ENCODE measurements around the gene RPRML.
A peak's percentile ranks its signal among the peaks of the same experiment; 100 is the strongest.
"Not testable (repeated sequence)": the region's sequence is repeated elsewhere in the genome, so short reads cannot be mapped to it uniquely, and the experiment has no call there.

RPRML gene

DNA sequence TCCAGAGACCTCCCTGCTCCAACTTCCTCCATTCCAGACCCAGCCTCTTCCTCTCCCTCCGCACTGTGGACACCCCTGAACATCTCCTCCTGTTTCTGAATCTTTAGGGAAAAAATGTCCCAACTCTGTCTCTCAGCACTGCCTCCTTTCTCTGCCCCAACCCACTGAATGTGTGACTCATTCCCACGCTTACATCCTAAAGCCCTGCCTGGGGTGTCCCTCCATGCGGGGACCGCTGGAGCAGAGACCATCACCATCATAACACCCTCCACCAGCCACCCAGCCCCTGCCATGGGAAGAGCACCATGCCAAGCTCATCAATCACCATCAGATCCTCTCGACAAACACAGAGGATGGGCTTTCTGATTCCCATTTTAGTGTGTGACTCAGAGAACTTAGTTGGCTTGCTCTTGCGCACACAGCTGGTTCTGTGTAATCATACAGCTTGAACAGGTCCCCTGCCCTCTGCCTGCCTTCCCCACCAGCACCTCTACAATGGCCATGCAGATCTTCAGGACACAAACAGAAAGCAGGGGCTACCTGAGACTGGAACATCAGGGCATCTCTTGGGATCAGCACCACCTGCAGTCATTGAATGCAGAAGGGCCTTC is 10.7 kb downstream of the RPRML start:
- no peak for DNase-seq (ENCODE audit: low spot score in 2 of 2)

DNA sequence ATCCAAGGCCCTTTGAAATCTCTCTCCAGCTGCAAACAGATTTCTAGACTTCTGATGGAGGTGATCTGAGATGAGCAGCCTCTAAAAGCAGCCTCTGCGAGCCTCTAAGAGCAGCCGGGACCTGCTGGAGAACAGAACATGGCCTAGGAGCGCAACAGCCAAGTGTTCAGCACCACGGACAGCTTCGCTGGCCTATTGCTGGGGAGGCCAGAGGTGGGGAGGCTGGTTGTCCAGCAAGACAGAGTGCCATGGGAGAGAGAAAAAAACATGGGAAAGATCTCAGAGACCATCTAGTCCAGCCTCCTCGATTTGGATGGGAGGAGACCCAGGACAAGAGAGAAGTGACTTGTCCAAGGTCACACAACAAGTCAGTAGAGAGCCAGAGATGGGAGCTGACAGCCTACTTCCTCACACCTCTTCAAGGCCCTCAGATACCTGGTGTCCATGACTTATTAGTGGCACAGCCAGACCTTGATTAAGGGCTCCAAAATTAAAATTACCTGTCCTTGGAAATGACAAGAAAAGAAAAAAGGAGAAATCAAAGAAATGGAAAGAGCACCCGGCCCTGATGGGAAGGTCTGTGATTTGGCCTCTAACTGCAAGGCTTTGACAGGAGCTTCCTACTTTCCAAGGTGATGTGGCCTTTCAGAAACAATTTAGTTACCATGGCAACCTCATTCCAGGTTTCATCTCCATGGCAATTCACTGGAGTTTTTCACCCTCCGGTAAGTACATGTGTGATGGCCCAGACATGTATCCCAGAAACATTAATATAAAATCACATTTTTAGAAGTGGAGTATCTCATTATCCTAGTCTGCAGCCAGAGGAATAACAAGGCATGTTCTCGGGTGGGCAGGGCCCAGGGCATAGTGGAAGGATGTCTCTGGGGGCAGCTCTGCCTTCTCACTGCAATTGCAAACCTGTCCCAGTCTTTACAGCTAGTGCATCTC is 14.5 kb downstream of the RPRML start:
- H3K9me3 ChIP-seq: no peaks in the 10 kb centered on the region
- H3K4me3 ChIP-seq: no peak overlapping the region
- in situ Hi-C loops (cut with MboI; ENCODE audit: low sequenced_read_pairs): no loop called here
- no peaks in the 10 kb centered on the region for H3K4me1 ChIP-seq
- H3K36me3 ChIP-seq (replicated peaks): no peaks in the 10 kb centered on the region
- peak in 1 of 2 experiments; percentile 61 for DNase-seq (ENCODE audit: low spot score in 2 of 2)
- peaks cover 10% of the 10 kb centered on the region; the same call in 1 of the 2 replicates for H3K27me3 ChIP-seq (ENCODE audit: low read depth)

More for the DNA sequence above, 10.7 kb downstream of the RPRML start:
- H3K4me1 ChIP-seq: no peaks in the 10 kb centered on the region
- H3K4me3 ChIP-seq: no peak overlapping the region
- in situ Hi-C loops (cut with MboI; ENCODE audit: low sequenced_read_pairs): no loop called here
- peaks cover 7% of the 10 kb centered on the region; the same call in 1 of the 2 replicates for H3K27me3 ChIP-seq (ENCODE audit: low read depth)
- no peaks in the 10 kb centered on the region for H3K9me3 ChIP-seq
- no peaks in the 10 kb centered on the region for H3K36me3 ChIP-seq (replicated peaks)

DNA sequence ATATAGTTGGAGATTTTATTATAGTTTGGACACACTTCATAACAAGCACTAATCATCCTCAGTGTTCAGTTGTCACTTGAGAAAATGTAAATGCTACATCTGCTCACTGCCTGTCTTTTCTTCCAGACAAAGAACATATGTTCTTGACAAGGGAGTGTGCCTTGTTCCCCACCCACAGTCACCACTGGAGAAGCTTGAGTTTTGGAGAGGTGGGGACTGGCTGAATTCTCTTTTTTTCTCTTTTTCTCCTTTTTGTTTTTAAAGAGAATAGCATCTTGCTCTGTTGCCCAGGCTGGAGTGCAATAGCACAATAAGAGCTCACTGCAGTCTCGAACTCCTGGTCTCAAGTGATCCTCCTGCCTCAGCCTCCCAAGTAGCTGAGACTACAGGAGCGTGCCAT is 15.5 kb downstream of the RPRML start:
- in situ Hi-C loops (cut with MboI; ENCODE audit: low sequenced_read_pairs): no loop called here
- DNase-seq (ENCODE audit: low spot score in 2 of 2): no peak
- Histone ChIP-seq H3K9me3 (no peaks in the 10 kb centered on the region), H3K27me3 (ENCODE audit: low read depth) (peaks cover 10% of the 10 kb centered on the region; the same call in 1 of the 2 replicates), H3K36me3 (replicated peaks) (no peaks in the 10 kb centered on the region), H3K4me3 (no peak overlapping the region), H3K4me1 (no peaks in the 10 kb centered on the region)

DNA sequence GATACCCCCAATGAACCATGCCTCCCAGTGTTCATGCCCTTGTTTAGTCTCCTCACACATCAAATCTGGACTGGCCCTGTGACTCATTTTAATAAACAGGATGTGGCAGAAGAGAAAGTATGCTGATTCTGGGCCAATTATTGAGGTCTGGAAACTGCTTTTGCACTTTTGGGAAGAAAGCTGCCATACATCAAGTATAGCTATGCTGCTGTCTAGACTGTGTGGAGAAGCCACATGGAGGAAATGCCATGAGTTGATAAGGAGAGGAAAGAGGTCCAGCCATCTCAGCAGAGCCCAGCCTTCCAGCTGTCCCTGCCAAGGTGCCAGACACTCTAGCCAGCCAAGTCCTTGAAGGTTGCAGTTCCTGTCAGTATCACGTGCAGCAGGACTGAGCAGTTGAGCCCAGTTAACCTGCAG is 16.7 kb downstream of the RPRML start:
- in situ Hi-C loops (cut with MboI; ENCODE audit: low sequenced_read_pairs): no loop called here
- no peak overlapping the region for H3K4me3 ChIP-seq
- no peaks in the 10 kb centered on the region for H3K4me1 ChIP-seq
- peaks cover 8% of the 10 kb centered on the region; the same call in 1 of the 2 replicates for H3K27me3 ChIP-seq (ENCODE audit: low read depth)
- no peak for DNase-seq (ENCODE audit: low spot score in 2 of 2)
- no peaks in the 10 kb centered on the region for H3K36me3 ChIP-seq (replicated peaks)
- H3K9me3 ChIP-seq: no peaks in the 10 kb centered on the region

DNA sequence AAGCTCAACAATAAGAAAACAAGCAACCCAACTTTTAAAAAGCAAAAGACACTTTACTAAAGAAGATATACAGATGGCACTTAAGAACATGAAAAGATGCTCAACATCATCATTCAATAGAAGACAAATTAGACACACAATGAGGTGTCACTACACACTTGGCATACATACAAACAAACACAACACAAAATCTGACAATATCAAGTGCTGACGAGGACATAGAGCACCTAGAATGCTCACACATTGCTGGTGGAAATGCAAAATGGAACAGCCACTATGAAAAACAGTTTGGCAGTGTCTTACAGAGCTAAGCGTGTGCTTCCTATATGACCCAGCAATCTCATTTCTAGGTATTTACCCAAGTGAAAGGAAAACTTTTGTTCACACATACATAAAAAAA is 18.9 kb downstream of the RPRML start:
- Histone ChIP-seq H3K9me3 (no peaks in the 10 kb centered on the region), H3K4me3 (no peak overlapping the region), H3K27me3 (ENCODE audit: low read depth) (peaks cover 5% of the 10 kb centered on the region; the same call in 1 of the 2 replicates), H3K4me1 (no peaks in the 10 kb centered on the region), H3K36me3 (replicated peaks) (no peaks in the 10 kb centered on the region)
- DNase-seq (ENCODE audit: low spot score in 2 of 2): no peak
- in situ Hi-C loops (cut with MboI; ENCODE audit: low sequenced_read_pairs): no loop called here

DNA sequence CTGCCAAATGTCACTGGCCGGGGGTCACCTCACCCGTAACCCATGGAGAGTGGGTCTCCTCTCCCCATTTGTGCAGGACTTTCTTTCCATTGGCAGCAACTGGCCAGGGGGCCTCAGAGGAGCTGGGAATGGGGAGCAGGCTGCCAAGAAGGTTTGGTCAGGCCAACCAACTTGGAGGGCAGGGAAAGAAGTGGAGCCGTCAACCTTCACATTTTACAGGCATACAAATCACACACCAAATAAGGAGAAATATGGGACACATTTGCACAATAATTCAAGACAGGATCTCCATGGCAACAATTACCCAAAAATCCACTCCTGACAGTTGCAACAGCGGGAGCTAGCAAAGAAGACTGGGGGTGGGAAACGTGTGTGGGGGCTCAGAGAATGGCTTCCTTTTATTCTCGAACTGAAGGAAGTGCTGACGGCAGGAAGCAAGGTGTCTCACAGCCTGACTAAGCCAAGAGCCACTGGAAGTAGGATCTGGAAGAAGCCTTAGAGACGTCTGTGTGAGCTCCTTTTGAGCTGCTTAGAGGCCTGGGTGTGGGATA is 20.9 kb downstream of the RPRML start:
- Histone ChIP-seq H3K27me3 (ENCODE audit: low read depth) (peaks cover 10% of the 10 kb centered on the region), H3K4me3 (no peak overlapping the region), H3K9me3 (no peaks in the 10 kb centered on the region), H3K4me1 (no peaks in the 10 kb centered on the region), H3K36me3 (replicated peaks) (no peaks in the 10 kb centered on the region)
- no peak for DNase-seq (ENCODE audit: low spot score in 2 of 2)
- in situ Hi-C loops (cut with MboI; ENCODE audit: low sequenced_read_pairs): no loop called here

DNA sequence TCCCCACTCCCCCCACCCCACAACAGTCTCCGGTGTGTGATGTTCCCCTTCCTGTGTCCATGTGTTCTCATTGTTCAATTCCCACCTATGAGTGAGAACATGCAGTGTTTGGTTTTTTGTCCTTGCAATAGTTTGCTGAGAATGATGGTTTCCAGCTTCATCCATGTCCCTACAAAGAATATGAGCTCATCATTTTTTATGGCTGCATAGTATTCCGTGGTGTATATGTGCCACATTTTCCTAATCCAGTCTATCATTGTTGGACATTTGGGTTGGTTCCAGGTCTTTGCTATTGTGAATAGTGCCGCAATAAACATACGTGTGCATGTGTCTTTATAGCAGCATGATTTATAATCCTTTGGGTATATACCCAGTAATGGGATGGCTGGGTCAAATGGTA is 25.9 kb downstream of the RPRML start:
- H3K9me3 ChIP-seq; H3K36me3 ChIP-seq (replicated peaks); H3K4me3 ChIP-seq; H3K27me3 ChIP-seq (ENCODE audit: low read depth); DNase-seq (ENCODE audit: low spot score in 2 of 2); H3K4me1 ChIP-seq; in situ Hi-C loops (cut with MboI; ENCODE audit: low sequenced_read_pairs): not testable (repeated sequence)

DNA sequence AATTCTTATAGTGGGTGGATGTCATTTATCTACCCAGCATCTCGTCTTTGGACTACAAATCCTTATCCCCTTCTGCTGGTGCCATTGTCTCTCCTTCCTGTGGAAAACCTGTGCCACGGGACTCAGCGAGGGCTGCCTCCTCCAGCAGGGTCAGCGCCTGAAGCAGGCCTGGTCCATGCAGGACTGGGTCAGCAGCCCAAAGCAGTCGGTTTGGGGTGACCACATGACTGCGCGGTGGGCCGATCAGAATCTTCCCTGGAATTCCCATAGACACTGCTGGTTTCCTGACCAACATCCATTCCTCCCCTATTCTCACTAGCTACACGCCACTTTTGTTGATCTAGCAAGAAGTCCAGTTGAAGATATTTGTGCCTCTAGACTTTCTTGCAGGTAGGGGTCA is 26.9 kb downstream of the RPRML start:
- Histone ChIP-seq H3K4me3 (no peak overlapping the region), H3K36me3 (replicated peaks) (no peaks in the 10 kb centered on the region), H3K27me3 (ENCODE audit: low read depth) (peaks cover 5% of the 10 kb centered on the region; the same call in 1 of the 2 replicates), H3K9me3 (no peaks in the 10 kb centered on the region), H3K4me1 (no peaks in the 10 kb centered on the region)
- no peak for DNase-seq (ENCODE audit: low spot score in 2 of 2)
- in situ Hi-C loops (cut with MboI; ENCODE audit: low sequenced_read_pairs): no loop called here

DNA sequence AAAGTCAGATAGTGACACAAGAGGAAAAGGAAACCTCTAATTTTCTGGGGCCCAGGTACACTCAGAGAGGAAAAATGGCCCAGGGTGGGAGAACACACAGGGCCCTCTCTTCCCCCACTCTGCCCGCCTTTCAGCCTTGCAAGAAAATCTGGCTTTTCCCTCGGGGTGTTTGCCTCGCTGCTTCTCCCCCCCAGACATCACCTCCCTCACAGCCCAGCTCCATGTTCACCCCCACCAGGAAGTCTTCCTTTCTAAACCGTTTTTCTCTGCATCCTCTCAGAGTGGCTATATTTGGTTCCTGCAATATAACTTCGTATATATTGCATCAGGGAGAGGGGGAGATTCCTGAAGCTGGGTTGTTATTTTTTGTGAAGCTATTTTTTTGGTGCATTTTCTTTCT is 27.3 kb downstream of the RPRML start:
- DNase-seq (ENCODE audit: low spot score in 2 of 2): no peak

DNA sequence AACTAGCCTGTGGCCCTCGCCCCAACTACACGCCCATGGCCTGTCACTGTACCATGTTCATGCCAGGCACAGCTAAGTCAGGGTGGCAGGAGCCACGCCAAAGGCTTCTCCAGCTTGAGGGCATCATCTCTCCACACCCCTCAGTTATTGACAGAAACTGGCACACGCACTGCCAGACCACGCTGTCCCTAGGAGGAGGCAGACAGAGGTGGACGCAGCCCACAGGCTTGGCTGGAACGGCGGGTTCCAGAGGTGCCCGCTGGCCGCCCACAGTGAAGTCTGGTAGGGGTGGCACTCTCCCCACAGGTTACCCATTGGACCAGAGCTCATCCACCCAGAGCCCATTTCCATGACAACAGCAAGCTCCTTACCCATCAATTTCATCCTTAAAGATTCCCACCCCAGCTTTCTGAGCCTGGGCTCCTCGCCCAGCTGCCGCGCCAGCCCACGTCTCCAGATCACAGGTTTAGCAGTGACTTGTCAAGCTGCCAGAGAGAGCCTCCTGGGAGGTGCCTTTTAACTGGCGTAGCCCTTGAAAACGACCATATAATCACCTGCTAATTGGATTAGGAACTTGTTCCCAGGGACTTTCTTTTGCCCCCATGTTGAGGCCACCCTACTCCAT is 27.9 kb downstream of the RPRML start:
- peak in 1 of 2 experiments; percentile 54 for DNase-seq (ENCODE audit: low spot score in 2 of 2)

More for the DNA sequence above, 27.3 kb downstream of the RPRML start:
- Histone ChIP-seq H3K36me3 (replicated peaks) (no peaks in the 10 kb centered on the region), H3K9me3 (no peaks in the 10 kb centered on the region), H3K4me1 (no peaks in the 10 kb centered on the region), H3K4me3 (no peak overlapping the region), H3K27me3 (ENCODE audit: low read depth) (peaks cover 5% of the 10 kb centered on the region; the same call in 1 of the 2 replicates)
- in situ Hi-C loops (cut with MboI; ENCODE audit: low sequenced_read_pairs): no loop called here

DNA sequence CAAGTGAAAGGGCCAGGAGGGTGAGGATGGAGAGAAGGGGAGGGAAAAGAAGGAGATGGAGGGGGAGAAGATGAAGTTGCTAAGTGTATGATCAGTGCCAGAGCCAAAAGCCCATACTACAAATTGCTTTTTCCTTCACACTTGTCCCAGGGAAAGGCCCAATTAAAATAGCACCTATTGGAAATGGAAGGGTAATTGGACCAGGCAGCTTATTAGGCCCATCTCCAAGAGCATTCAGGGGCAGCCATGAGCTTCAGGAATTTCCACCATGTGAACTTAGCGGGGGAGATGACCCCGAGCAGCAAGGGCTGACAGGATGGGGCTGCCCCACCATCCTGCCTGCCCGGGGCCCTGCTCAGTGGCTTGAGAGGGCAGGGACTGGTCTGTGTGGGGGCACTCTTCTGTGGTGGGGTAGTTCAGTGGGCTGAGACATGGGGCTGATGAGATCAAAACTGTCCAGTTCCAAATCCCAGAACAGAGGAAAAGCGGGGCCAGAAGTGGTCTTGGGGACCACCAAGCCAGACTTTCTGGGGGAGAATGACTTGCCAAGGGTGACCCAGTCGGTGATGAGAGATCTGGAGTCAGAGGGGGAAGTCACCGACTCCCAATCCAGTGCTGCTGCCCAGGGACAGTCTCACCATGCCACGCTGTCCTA is 28.6 kb downstream of the RPRML start:
- no peak overlapping the region for H3K4me3 ChIP-seq
- H3K36me3 ChIP-seq (replicated peaks): no peaks in the 10 kb centered on the region
- no peaks in the 10 kb centered on the region for H3K9me3 ChIP-seq
- no peak for DNase-seq (ENCODE audit: low spot score in 2 of 2)
- H3K27me3 ChIP-seq (ENCODE audit: low read depth): peaks cover 5% of the 10 kb centered on the region; the same call in 1 of the 2 replicates
- in situ Hi-C loops (cut with MboI; ENCODE audit: low sequenced_read_pairs): no loop called here
- H3K4me1 ChIP-seq: no peaks in the 10 kb centered on the region

More for the DNA sequence above, 27.9 kb downstream of the RPRML start:
- in situ Hi-C loops (cut with MboI; ENCODE audit: low sequenced_read_pairs): no loop called here
- Histone ChIP-seq H3K36me3 (replicated peaks) (no peaks in the 10 kb centered on the region), H3K4me3 (no peak overlapping the region), H3K4me1 (no peaks in the 10 kb centered on the region), H3K9me3 (no peaks in the 10 kb centered on the region), H3K27me3 (ENCODE audit: low read depth) (peaks cover 5% of the 10 kb centered on the region; the same call in 1 of the 2 replicates)

DNA sequence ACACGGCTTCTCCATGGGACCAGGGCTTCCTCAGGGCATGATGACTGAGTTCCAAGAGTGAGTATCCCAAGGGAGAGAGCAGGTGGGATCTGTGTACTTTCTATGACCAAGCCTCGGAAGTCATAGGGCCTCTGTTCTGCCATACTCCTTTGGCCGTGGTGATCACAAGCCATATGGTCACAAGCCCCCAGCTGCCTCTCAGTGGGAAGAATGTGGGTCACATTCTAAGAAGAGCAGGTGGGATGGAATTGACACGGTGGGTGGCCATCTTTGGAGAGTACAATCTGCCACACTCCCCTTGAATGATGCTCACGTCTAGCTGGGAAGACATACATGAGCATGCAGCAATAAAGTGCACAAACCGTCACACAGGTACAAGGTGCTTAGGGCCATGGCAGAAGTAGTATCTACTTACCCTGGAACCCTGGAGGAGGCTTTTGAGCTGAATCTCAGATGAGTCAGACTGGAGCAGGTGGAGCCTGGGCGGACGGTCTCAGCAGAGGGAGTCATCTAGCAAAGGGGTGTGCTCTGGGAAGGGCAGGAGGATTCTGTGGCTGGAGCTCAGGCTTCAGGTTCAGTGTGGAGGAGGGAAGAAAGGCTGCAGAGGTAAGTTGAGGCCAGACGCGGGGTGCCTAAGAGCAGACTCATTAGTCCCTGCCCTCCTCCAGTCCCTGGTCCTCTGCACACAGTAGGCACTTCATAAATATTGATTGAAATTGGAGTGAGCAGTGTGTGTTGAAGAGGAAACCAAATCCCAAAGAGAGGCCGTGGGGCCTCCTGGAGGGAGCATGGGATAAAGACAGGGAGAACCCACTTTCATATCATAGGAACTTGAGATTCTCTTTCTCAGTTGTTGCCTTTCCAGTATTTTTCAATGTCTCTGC is 29.5 kb downstream of the RPRML start:
- in situ Hi-C loops (cut with MboI; ENCODE audit: low sequenced_read_pairs): no loop called here
- H3K27me3 ChIP-seq (ENCODE audit: low read depth): peaks cover 3% of the 10 kb centered on the region; the same call in 1 of the 2 replicates
- no peaks in the 10 kb centered on the region for H3K4me1 ChIP-seq
- H3K4me3 ChIP-seq: no peak overlapping the region
- H3K36me3 ChIP-seq (replicated peaks): no peaks in the 10 kb centered on the region
- no peaks in the 10 kb centered on the region for H3K9me3 ChIP-seq
- DNase-seq (ENCODE audit: low spot score in 2 of 2): no peak

Measured in HAP-1 (cell line).